ENCODE data around the gene ACTC1. TPM values are rescaled to one million over a fixed set of nuclear protein-coding genes. Genes with fewer than 3 reads are reported as not detected.
A peak's percentile ranks its signal among the peaks of the same experiment; 100 is the strongest.

ACTC1 gene
- total RNA-seq, 1 donor, result under 0.01 TPM

DNA sequence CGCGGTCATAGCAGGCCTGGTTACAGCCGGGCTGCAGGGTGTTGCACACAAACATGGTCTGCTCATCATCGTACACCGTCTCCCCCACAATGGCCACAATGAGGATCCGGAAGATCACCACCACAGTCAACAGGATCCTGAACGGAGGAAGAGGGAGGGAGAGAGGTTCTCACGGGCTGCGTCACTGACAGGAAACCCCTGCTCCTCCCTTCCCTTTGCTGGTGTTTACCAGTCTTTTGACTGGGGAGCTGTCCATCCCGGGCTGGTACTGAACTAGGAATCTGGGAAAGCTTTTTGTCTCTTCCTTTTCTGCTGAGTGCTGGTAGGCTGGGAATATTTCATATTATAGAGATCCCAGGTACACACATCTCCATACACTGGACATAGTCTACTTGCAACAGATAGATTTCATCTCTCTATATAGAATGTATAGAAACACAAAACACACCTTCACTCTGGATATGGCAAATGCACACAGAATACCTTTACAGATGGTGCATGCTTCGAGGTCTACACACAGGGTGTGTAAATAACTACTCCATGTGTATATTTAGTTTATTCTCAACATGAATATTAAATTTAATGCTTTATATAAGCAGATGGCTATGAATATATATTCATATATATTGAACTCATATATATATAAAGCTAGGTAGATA, 42.0 kb downstream of the ACTC1 start:
- peak; percentile 64 for DNase-seq (ENCODE audit: low read depth)
- H3K4me3 ChIP-seq (ENCODE audit: low read depth, low read length), result no peak overlapping the region
- TF ChIP-seq, protein P1, sequence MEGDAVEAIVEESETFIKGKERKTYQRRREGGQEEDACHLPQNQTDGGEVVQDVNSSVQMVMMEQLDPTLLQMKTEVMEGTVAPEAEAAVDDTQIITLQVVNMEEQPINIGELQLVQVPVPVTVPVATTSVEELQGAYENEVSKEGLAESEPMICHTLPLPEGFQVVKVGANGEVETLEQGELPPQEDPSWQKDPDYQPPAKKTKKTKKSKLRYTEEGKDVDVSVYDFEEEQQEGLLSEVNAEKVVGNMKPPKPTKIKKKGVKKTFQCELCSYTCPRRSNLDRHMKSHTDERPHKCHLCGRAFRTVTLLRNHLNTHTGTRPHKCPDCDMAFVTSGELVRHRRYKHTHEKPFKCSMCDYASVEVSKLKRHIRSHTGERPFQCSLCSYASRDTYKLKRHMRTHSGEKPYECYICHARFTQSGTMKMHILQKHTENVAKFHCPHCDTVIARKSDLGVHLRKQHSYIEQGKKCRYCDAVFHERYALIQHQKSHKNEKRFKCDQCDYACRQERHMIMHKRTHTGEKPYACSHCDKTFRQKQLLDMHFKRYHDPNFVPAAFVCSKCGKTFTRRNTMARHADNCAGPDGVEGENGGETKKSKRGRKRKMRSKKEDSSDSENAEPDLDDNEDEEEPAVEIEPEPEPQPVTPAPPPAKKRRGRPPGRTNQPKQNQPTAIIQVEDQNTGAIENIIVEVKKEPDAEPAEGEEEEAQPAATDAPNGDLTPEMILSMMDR (IDR thresholded peaks at IDR 0.05; ENCODE audit: insufficient read depth, low read depth, low read length), result no peak

DNA sequence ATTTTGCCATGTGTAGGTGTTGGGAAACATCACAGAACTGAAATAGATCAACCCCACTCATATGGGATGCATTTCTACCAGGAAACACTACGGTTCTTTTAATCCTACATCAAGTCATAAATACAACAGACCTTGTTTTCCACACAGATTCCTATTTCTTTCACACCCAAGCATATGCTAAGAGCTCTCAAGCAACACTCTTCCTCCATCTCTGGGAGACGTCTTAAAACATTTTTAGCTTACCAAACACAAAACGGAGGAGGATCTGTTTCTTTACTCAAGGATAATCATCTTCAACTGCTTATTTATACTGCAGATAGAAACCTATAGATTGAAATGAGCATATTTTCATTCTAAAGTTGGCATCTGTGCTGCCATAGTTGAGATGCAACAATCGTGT, 45.7 kb downstream of the ACTC1 start:
- no peak overlapping the region for H3K4me3 ChIP-seq (ENCODE audit: low read depth, low read length)
- TF ChIP-seq, protein P1 (IDR thresholded peaks at IDR 0.05; ENCODE audit: insufficient read depth, low read depth, low read length), result no peak
- DNase-seq (ENCODE audit: low read depth), result no peak

Other genes with a start within 250 kb of the ACTC1 start
- 32.9 and 33.7 TPM in 2 replicates for gene GOLGA8B, start 211.9 kb downstream of the ACTC1 start, total RNA-seq
- gene GJD2, start 40.6 kb downstream of the ACTC1 start, total RNA-seq, result not detected in 2 replicates
- 27.1 and 38.4 TPM in 2 replicates for gene AQR, start 174.2 kb upstream of the ACTC1 start, total RNA-seq
- 24.5 and 44.0 TPM in 2 replicates for gene ZNF770, start 192.7 kb upstream of the ACTC1 start, total RNA-seq